Forelimb muscle (tissue), 1 donor: ENCODE results near the gene OR9A4. TPM values are rescaled to one million over a fixed set of nuclear protein-coding genes. Genes with fewer than 3 reads are reported as not detected.

ENCODE experiments used
- DNase-seq: peaks from one replicate; pipeline ENCODE4 v3.0.0-alpha.2; 2013; ENCODE audit warnings: low read depth
- polyA plus RNA-seq: library from polyadenylated mRNA; unstranded; fragments of 120-200 nt; gene quantifications from one replicate; pipeline ENCODE4 v1.2.1, GENCODE V29; 2013; ENCODE audit not compliant: insufficient read length

The OR9A4 gene
- polyA plus RNA-seq, 1 donor = not detected

DNA sequence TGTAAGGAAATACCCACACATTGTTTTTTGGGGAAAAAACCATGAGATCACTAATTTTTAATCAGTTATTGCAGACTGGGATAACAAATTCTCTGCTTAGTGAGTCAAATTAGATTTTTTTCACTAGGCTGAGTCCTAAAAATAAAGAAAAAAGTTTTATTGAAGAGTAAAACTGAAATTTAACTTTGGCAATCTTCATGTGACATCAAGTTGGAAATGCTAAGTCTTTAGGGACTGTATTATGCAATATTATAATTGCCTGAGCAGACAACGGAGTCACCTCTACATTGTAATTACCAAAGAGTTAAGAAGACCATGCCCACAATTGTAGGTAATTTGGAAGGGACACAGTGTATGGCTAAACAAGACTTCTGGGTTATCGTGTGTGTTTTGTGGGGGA is 32.8 kb downstream of the OR9A4 start:
- no peak for DNase-seq

DNA sequence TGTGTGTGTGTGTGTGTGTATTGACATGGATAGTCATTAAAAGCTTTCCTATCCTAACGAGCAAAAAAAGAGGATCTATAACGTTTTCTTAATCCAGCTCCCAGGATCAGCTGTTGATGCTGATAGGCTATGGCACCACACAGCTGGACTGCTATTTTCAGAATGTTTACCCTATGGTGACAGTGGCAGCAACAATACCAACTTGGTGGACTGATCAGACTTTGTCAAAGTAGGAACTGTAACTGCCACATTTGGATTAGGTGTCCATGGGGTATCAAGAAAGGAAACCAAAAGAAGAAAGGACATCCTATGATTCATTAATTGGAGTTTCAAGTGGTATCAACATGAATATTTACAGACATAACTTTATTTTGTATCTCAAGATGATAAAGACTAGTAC is 33.3 kb downstream of the OR9A4 start:
- DNase-seq = no peak

DNA sequence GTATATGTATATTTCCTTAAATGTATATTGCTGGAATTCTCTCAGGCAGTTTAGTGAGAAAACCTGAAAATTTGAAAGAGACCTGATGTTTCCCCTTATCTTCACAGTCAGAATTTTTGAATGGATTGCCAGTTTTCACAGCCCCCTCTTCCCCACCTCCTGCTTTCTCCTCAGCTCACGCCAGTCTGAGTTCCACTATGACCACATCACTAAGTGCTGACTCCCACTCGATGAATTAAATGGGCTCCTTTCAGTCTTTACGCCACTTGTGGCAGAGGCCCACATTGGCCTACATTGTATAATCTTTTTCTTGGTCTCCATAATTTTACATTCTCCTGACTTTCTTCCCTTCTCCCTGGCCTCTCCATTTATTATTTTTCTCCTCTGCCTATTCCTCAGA is 33.7 kb downstream of the OR9A4 start:
- DNase-seq = no peak

DNA sequence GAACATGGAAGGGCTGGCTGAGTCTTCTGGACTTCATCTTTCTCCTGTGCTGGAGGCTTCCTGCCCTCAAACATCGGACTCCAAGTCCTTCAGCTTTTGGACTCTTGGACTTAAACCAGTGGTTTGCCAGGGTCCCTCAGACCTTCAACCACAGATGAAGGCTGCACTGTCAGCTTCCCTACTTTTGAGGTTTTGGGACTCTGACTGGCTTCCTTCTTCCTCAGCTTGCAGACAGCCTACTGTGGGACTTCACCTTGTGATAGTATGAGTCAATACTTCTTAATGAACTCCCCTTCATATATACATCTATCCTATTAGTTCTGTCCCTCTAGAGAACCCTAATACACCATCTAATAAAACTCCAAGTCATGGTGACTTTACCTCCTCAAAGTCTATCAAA is 34.6 kb downstream of the OR9A4 start:
- DNase-seq = no peak

DNA sequence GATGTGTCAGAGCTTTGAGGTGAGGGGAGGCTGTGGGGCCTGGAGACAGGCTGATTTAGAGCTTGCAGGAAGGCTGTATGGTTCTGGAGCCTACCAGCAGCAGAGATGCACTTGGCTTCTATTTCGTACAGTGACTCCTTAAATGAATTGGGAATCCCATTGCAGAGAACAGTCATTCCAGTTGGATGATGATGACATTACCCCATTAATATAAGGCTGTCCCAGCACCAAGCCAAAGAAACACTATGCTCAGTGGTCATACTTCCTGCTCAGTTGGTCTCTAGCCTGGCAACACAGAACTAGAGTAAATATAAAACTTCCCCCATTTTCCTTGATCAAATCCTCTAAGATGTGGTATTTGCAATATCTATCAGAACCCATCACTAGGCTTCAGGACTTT is 36.3 kb downstream of the OR9A4 start:
- no peak for DNase-seq

DNA sequence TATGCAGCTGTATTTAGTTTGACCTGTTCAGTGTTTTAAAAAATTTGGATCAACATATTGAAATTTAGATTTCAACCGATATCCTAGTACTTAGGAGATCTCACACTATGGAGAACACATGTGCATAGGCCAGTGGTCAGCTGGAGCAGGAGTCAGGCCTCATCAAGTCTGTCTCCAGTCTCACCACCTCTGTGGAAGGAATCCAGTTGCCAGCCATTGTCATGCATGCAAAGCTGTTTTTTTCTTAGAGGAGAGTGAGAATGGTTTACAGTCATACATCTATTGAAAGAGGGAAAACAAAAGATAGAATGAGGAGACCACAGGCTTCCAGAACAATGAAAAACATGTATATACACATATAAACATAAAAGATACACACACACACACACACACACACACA is 38.1 kb downstream of the OR9A4 start:
- no peak for DNase-seq

DNA sequence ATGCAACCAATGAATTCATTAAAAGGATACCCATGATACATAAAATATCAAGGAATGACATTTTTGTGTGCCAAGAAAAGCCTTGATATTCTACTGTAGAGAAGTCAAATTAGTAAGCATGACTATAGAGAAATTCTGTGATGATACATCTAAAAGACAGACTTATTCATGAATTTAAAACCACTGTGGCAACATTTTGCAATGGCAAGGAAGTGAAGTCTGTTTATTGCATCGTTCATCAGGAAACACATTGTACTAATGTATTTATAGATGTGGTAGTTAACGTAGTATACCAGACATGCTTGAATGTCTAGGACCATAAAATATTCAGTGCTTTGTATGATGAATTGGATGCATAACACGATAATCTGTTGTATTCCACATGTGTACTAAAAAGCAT is 39.9 kb downstream of the OR9A4 start:
- DNase-seq = no peak

DNA sequence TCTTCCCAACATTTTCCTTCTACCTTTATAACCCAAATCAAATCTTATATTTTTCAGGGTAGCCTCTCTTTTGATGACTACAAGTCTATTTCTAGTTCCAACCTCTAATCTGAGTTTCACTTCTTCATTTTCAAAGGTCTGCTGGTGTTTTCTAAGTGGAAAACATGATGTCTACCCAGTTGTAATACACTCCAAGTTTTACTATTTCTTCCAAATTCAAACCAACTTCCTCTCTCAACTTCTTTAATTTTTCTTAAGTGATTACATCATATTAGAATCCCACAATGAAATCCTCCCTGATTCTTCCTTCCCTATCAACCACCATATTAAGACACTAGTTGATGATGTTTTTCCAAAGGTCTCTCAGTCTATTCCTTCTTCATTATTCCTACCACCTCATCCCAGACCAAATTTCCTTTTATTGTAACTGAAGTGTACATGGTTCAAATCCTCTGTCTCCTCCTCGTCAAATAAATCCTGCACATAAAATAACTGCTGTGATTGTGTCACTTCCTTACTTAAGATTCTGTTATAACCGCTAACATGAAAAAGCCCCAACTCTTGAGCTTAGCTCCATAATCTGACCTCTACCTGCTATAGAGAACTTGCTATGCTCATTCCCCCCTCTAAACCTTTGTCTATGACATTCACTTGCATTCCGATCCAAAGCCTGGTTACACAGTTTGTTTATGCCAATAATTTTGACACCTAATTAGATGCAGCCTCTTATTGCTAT is 44.7 kb downstream of the OR9A4 start:
- no peak for DNase-seq

Other genes starting within 250 kb of the OR9A4 start
- gene DENND11, start 214.2 kb upstream of the OR9A4 start, polyA plus RNA-seq = 7.7 TPM
- 0.09 TPM for gene WEE2, start 208.0 kb upstream of the OR9A4 start, polyA plus RNA-seq
- 87.4 TPM for gene SSBP1, start 178.0 kb upstream of the OR9A4 start, polyA plus RNA-seq
- gene TAS2R3, start 152.3 kb upstream of the OR9A4 start, polyA plus RNA-seq = 0.38 TPM
- gene TAS2R4, start 139.7 kb upstream of the OR9A4 start, polyA plus RNA-seq = 1.3 TPM
- gene TAS2R5, start 126.2 kb upstream of the OR9A4 start, polyA plus RNA-seq = 2.4 TPM
- gene PRSS37, start 74.9 kb upstream of the OR9A4 start, polyA plus RNA-seq = not detected
- 0.28 TPM for gene CLEC5A, start 30.6 kb downstream of the OR9A4 start, polyA plus RNA-seq
- gene TAS2R38, start 57.4 kb downstream of the OR9A4 start, polyA plus RNA-seq = not detected
- gene MGAM, start 79.5 kb downstream of the OR9A4 start, polyA plus RNA-seq = 0.33 TPM
- gene MGAM2, start 195.3 kb downstream of the OR9A4 start, polyA plus RNA-seq = 0.04 TPM